Medulla oblongata (tissue), 1 donor: ENCODE results near the gene DIS3L2.

Experiments used
- DNase-seq: peaks from one replicate; pipeline ENCODE4 v3.0.0-alpha.2; 2015; ENCODE audit errors: extremely low spot score

Gene DIS3L2

GRCh38 chr2:232386490-232386739 lies 424.9 kb downstream of the DIS3L2 start:
- DNase-seq, result no peak
